ENCODE measurements around the gene CCL15. TPM values are rescaled to one million over a fixed set of nuclear protein-coding genes. Genes with fewer than 3 reads are reported as not detected.

Gene CCL15
- total and polyA plus RNA-seq, 2 of the 13 experiments (the other 11 are each of a cell fraction or from before 2014, with no cell fraction given) = 29.2 to 45.9 TPM

DNA sequence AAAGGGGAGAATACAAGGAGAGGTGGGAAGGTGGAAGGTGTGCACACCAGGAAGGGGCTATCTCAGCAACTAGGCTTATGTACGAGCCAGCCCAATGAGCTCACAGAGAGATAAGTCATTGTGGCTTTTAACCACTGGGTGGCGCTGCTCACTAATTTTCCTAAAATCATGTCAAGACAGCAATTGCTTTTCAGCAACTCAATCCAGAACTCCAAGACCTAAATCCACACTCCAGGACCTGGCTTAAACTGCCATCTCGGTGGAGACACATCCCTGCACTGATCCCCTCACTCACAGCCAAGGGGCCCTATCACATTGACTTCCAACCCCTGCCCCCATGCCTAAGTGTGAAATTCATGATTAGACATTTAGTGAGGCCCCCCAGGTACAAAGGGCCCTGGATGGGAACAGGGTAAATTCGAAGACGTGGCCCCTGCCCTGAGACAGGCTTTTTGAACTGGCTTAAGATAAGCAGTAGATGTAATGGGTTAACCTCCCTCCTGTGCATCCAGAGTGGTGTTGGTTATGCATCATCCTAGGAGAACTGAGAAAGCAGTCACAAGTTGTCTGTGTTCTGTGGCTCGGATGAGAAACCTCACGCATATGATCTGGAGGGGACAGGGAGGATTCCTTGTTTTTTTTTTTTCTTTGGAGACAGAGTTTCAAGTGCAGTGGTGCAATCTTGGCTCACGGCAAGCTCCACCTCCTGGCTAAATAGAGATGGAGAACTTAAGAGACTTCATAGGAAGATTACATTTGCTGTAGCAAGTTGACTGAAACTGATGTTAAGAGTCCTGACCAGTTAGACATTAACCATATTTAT is 31.6 kb downstream of the CCL15 start (continued):
- TF ChIP-seq PITX1 (CRISPR knock-in tag; IDR thresholded peaks at IDR 0.05) (no peak), MTA1 (CRISPR knock-in tag; IDR thresholded peaks at IDR 0.05; ENCODE audit: borderline replicate concordance) (no peak), TFDP1 (CRISPR knock-in tag; IDR thresholded peaks at IDR 0.05; ENCODE audit: borderline replicate concordance) (no peak), CHCHD3 (CRISPR knock-in tag; IDR thresholded peaks at IDR 0.05) (no peak), ZNF441 (CRISPR knock-in tag; IDR thresholded peaks at IDR 0.05; ENCODE audit: borderline replicate concordance) (no peak), SP5 (CRISPR knock-in tag; IDR thresholded peaks at IDR 0.05; ENCODE audit: borderline replicate concordance, low read depth) (no peak), ZFP82 (CRISPR knock-in tag; IDR thresholded peaks at IDR 0.05; ENCODE audit: borderline replicate concordance) (0 out of 2 replicates have a peak, but pooled peaks have one; percentile 39), IRF2 (CRISPR knock-in tag; IDR thresholded peaks at IDR 0.05) (0 out of 2 replicates have a peak, but pooled peaks have one; percentile 36), XRCC5 (optimal IDR thresholded peaks at IDR 0.05; ENCODE audit: low read length) (peak; percentile 35), BRD4 (CRISPR knock-in tag; IDR thresholded peaks at IDR 0.05) (no peak), NFE2L2 (IDR thresholded peaks at IDR 0.05; ENCODE audit: low read length) (0 out of 2 replicates have a peak, but pooled peaks have one; percentile 4), SMC3 (IDR thresholded peaks at IDR 0.05; ENCODE audit: low read length) (peak; percentile 98), ZFP90 (CRISPR knock-in tag; IDR thresholded peaks at IDR 0.05; ENCODE audit: borderline replicate concordance) (no peak), SOX6 (IDR thresholded peaks at IDR 0.05) (no peak), SOX6 (CRISPR knock-in tag; IDR thresholded peaks at IDR 0.05) (0 out of 2 replicates have a peak, but pooled peaks have one; percentile 4), ZNF501 (CRISPR knock-in tag; IDR thresholded peaks at IDR 0.05) (no peak; the same call in 1 of the 2 replicates), ZNF205 (CRISPR knock-in tag; IDR thresholded peaks at IDR 0.05) (0 out of 2 replicates have a peak, but pooled peaks have one; percentile 39), ZNF263 (CRISPR knock-in tag; IDR thresholded peaks at IDR 0.05) (no peak), ZFP36 (IDR thresholded peaks at IDR 0.05; ENCODE audit: borderline replicate concordance, low read depth, low read length, partially characterized antibody) (peak; percentile 57), KLF16 (CRISPR knock-in tag; IDR thresholded peaks at IDR 0.05) (0 out of 4 replicates have a peak, but pooled peaks of 1 of the 2 experiments have one; percentile 9), ZNF7 (CRISPR knock-in tag; IDR thresholded peaks at IDR 0.05) (peak; percentile 57; the same call in 1 of the 2 replicates), BCL6 (CRISPR knock-in tag; IDR thresholded peaks at IDR 0.05) (peak; percentile 52; the same call in 1 of the 2 replicates), SALL2 (CRISPR knock-in tag; IDR thresholded peaks at IDR 0.05) (no peak), ZNF317 (CRISPR knock-in tag; IDR thresholded peaks at IDR 0.05) (0 out of 2 replicates have a peak, but pooled peaks have one; percentile 30)
- TF ChIP-seq, protein P1, sequence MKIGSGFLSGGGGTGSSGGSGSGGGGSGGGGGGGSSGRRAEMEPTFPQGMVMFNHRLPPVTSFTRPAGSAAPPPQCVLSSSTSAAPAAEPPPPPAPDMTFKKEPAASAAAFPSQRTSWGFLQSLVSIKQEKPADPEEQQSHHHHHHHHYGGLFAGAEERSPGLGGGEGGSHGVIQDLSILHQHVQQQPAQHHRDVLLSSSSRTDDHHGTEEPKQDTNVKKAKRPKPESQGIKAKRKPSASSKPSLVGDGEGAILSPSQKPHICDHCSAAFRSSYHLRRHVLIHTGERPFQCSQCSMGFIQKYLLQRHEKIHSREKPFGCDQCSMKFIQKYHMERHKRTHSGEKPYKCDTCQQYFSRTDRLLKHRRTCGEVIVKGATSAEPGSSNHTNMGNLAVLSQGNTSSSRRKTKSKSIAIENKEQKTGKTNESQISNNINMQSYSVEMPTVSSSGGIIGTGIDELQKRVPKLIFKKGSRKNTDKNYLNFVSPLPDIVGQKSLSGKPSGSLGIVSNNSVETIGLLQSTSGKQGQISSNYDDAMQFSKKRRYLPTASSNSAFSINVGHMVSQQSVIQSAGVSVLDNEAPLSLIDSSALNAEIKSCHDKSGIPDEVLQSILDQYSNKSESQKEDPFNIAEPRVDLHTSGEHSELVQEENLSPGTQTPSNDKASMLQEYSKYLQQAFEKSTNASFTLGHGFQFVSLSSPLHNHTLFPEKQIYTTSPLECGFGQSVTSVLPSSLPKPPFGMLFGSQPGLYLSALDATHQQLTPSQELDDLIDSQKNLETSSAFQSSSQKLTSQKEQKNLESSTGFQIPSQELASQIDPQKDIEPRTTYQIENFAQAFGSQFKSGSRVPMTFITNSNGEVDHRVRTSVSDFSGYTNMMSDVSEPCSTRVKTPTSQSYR (CRISPR knock-in tag; IDR thresholded peaks at IDR 0.05; ENCODE audit: borderline replicate concordance) = no peak
- TF ChIP-seq, protein P2, sequence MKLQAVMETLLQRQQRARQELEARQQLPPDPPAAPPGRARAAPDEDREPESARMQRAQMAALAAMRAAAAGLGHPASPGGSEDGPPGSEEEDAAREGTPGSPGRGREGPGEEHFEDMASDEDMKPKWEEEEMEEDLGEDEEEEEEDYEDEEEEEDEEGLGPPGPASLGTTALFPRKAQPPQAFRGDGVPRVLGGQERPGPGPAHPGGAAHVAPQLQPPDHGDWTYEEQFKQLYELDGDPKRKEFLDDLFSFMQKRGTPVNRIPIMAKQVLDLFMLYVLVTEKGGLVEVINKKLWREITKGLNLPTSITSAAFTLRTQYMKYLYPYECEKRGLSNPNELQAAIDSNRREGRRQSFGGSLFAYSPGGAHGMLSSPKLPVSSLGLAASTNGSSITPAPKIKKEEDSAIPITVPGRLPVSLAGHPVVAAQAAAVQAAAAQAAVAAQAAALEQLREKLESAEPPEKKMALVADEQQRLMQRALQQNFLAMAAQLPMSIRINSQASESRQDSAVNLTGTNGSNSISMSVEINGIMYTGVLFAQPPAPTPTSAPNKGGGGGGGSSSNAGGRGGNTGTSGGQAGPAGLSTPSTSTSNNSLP (IDR thresholded peaks at IDR 0.05; ENCODE audit: low read depth, low read length) = 0 out of 2 replicates have a peak, but pooled peaks have one; percentile 9
